ENCODE results near the gene PELI3.
A peak's percentile ranks its signal among the peaks of the same experiment; 100 is the strongest.

PELI3 gene

DNA sequence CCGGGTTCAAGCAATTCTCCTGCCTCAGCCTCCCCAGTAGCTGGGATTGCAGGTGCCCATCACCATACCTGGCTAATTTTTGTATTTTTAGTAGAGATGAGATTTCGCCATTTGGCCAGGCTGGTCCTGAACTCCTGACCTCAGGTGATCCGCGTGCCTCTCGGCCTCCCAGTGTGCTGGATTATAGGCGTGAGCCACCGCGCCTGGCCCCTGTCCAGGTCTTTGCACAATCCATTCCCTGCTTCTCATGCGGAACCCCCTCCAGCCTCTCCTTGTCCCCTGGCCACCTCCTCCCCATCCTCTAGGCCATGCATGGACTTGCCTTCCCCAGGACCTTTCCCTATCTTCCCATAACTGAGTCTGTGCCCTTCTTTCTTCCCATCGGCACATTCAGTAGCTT lies 22.3 kb downstream of the PELI3 start:
- Histone ChIP-seq H3K18ac (ENCODE audit: low read length) (no peak overlapping the region), H2BK12ac (ENCODE audit: low read length) (no peak overlapping the region), H3K36me3 (replicated peaks in 1 of 2; ENCODE audit: control insufficient read depth in 2 of 2, insufficient read depth in 2 of 2, low read length in 2 of 2) (peaks cover 37 to 73% of the 10 kb centered on the region in 2 donors), H2BK5ac (ENCODE audit: low read length) (peak overlapping the region; percentile 35), H3K27ac (replicated peaks; ENCODE audit: low read length) (no peak overlapping the region), H4K8ac (ENCODE audit: low read depth, low read length) (no peak overlapping the region), H2BK120ac (ENCODE audit: low read depth, low read length) (no peak overlapping the region), H3K4me3 (ENCODE audit: low read length in 2 of 2) (no peak overlapping the region), H2AFZ (ENCODE audit: low read length) (no peak overlapping the region), H3K9me3 (replicated peaks in 1 of 2; ENCODE audit: control insufficient read depth in 2 of 2, insufficient read depth in 1 of 2, low read depth in 1 of 2, low read length in 2 of 2) (peaks cover 0 to 2% of the 10 kb centered on the region in 2 donors), H3K14ac (ENCODE audit: low read length) (no peak overlapping the region), H3K4me1 (ENCODE audit: control insufficient read depth in 2 of 2, insufficient read depth in 1 of 2, low read depth in 1 of 2, low read length in 2 of 2) (no peaks in the 10 kb centered on the region), H3K27me3 (ENCODE audit: control insufficient read depth in 3 of 3, insufficient read depth in 3 of 3, low read depth in 1 of 3, low read length in 3 of 3) (no peaks in the 10 kb centered on the region), H3K9ac (ENCODE audit: low read depth, low read length, poor library complexity) (no peak overlapping the region), H4K91ac (ENCODE audit: low read depth, low read length, poor library complexity) (no peak overlapping the region), H3K4ac (ENCODE audit: low read length) (no peak overlapping the region), H2AK5ac (ENCODE audit: low read depth, low read length) (no peak overlapping the region), H3K4me2 (ENCODE audit: insufficient read depth, low read length, poor library complexity, severe bottlenecking) (no peak overlapping the region), H3K23ac (ENCODE audit: low read depth, low read length, poor library complexity) (no peak overlapping the region), H2BK15ac (ENCODE audit: low read length) (no peak overlapping the region), H3K79me1 (ENCODE audit: low read depth, low read length) (peaks cover 6% of the 10 kb centered on the region)
- WGBS, 2 donors (ENCODE audit: extremely low coverage in 2 of 2, insufficient read length in 2 of 2, insufficient replicate concordance in 1 of 2), result no CpG with 5 or more reads among the region's 10 CpGs
- DNase-seq (ENCODE audit: low spot score), result no peak

- Histone ChIP-seq H3K4ac (ENCODE audit: low read length) (no peak overlapping the region), H3K4me1 (ENCODE audit: control insufficient read depth in 2 of 2, insufficient read depth in 1 of 2, low read depth in 1 of 2, low read length in 2 of 2) (no peaks in the 10 kb centered on the region), H2BK12ac (ENCODE audit: low read length) (no peak overlapping the region), H3K9me3 (replicated peaks in 1 of 2; ENCODE audit: control insufficient read depth in 2 of 2, insufficient read depth in 1 of 2, low read depth in 1 of 2, low read length in 2 of 2) (peaks cover 0 to 2% of the 10 kb centered on the region in 2 donors), H3K36me3 (replicated peaks in 1 of 2; ENCODE audit: control insufficient read depth in 2 of 2, insufficient read depth in 2 of 2, low read length in 2 of 2) (peaks cover 39 to 80% of the 10 kb centered on the region in 2 donors), H3K14ac (ENCODE audit: low read length) (no peak overlapping the region), H2BK15ac (ENCODE audit: low read length) (no peak overlapping the region), H3K4me3 (ENCODE audit: low read length in 2 of 2) (no peak overlapping the region), H4K91ac (ENCODE audit: low read depth, low read length, poor library complexity) (no peak overlapping the region), H2BK120ac (ENCODE audit: low read depth, low read length) (no peak overlapping the region), H3K9ac (ENCODE audit: low read depth, low read length, poor library complexity) (no peak overlapping the region), H3K27ac (replicated peaks; ENCODE audit: low read length) (no peak overlapping the region), H3K79me1 (ENCODE audit: low read depth, low read length) (peaks cover 6% of the 10 kb centered on the region), H2AFZ (ENCODE audit: low read length) (no peak overlapping the region), H3K18ac (ENCODE audit: low read length) (no peak overlapping the region), H3K4me2 (ENCODE audit: insufficient read depth, low read length, poor library complexity, severe bottlenecking) (no peak overlapping the region), H2BK5ac (ENCODE audit: low read length) (no peak overlapping the region), H3K23ac (ENCODE audit: low read depth, low read length, poor library complexity) (no peak overlapping the region), H2AK5ac (ENCODE audit: low read depth, low read length) (no peak overlapping the region), H4K8ac (ENCODE audit: low read depth, low read length) (no peak overlapping the region), H3K27me3 (ENCODE audit: control insufficient read depth in 3 of 3, insufficient read depth in 3 of 3, low read depth in 1 of 3, low read length in 3 of 3) (no peaks in the 10 kb centered on the region)
- no peak for DNase-seq (ENCODE audit: low spot score)
- WGBS, 2 donors (ENCODE audit: extremely low coverage in 2 of 2, insufficient read length in 2 of 2, insufficient replicate concordance in 1 of 2), result no CpG with 5 or more reads among the region's 7 CpGs
Measured at GRCh38 chr11:66489636-66490035, 22.9 kb downstream of the PELI3 start.

GRCh38 chr11:66491315-66491935 lies 24.7 kb downstream of the PELI3 start:
- H3K4me2 ChIP-seq (ENCODE audit: insufficient read depth, low read length, poor library complexity, severe bottlenecking), result no peak overlapping the region
- no peak overlapping the region for H2AK5ac ChIP-seq (ENCODE audit: low read depth, low read length)
- H3K79me1 ChIP-seq (ENCODE audit: low read depth, low read length), result peaks cover 6% of the 10 kb centered on the region
- H3K4me1 ChIP-seq (ENCODE audit: control insufficient read depth in 2 of 2, insufficient read depth in 1 of 2, low read depth in 1 of 2, low read length in 2 of 2), result no peaks in the 10 kb centered on the region
- H3K18ac ChIP-seq (ENCODE audit: low read length), result no peak overlapping the region
- WGBS, 2 donors (ENCODE audit: extremely low coverage in 2 of 2, insufficient read length in 2 of 2, insufficient replicate concordance in 1 of 2), result no CpG with 5 or more reads among the region's 20 CpGs
- no peak overlapping the region for H4K8ac ChIP-seq (ENCODE audit: low read depth, low read length)
- peaks cover 0 to 2% of the 10 kb centered on the region in 2 donors for H3K9me3 ChIP-seq (replicated peaks in 1 of 2; ENCODE audit: control insufficient read depth in 2 of 2, insufficient read depth in 1 of 2, low read depth in 1 of 2, low read length in 2 of 2)
- no peak overlapping the region for H2BK12ac ChIP-seq (ENCODE audit: low read length)
- H3K4ac ChIP-seq (ENCODE audit: low read length), result no peak overlapping the region
- no peaks in the 10 kb centered on the region for H3K27me3 ChIP-seq (ENCODE audit: control insufficient read depth in 3 of 3, insufficient read depth in 3 of 3, low read depth in 1 of 3, low read length in 3 of 3)
- H3K14ac ChIP-seq (ENCODE audit: low read length), result no peak overlapping the region
- H3K9ac ChIP-seq (ENCODE audit: low read depth, low read length, poor library complexity), result peak overlapping the region; percentile 30
- DNase-seq (ENCODE audit: low spot score), result no peak
- H2BK15ac ChIP-seq (ENCODE audit: low read length), result no peak overlapping the region
- H3K27ac ChIP-seq (replicated peaks; ENCODE audit: low read length), result no peak overlapping the region
- H4K91ac ChIP-seq (ENCODE audit: low read depth, low read length, poor library complexity), result no peak overlapping the region
- no peak overlapping the region for H2BK120ac ChIP-seq (ENCODE audit: low read depth, low read length)
- no peak overlapping the region for H3K4me3 ChIP-seq (ENCODE audit: low read length in 2 of 2)
- H3K36me3 ChIP-seq (replicated peaks in 1 of 2; ENCODE audit: control insufficient read depth in 2 of 2, insufficient read depth in 2 of 2, low read length in 2 of 2), result peaks cover 37 to 86% of the 10 kb centered on the region in 2 donors
- no peak overlapping the region for H2AFZ ChIP-seq (ENCODE audit: low read length)
- H3K23ac ChIP-seq (ENCODE audit: low read depth, low read length, poor library complexity), result no peak overlapping the region
- H2BK5ac ChIP-seq (ENCODE audit: low read length), result peak overlapping the region; percentile 82

GRCh38 chr11:66492161-66492865 lies 25.6 kb downstream of the PELI3 start:
- Histone ChIP-seq H3K4me2 (ENCODE audit: insufficient read depth, low read length, poor library complexity, severe bottlenecking) (no peak overlapping the region), H3K18ac (ENCODE audit: low read length) (no peak overlapping the region), H2AFZ (ENCODE audit: low read length) (no peak overlapping the region), H2BK120ac (ENCODE audit: low read depth, low read length) (no peak overlapping the region), H3K9ac (ENCODE audit: low read depth, low read length, poor library complexity) (peak overlapping the region; percentile 60), H3K27ac (replicated peaks; ENCODE audit: low read length) (no peak overlapping the region), H3K9me3 (replicated peaks in 1 of 2; ENCODE audit: control insufficient read depth in 2 of 2, insufficient read depth in 1 of 2, low read depth in 1 of 2, low read length in 2 of 2) (peaks cover 0 to 4% of the 10 kb centered on the region in 2 donors), H2BK12ac (ENCODE audit: low read length) (peak overlapping the region; percentile 22), H4K8ac (ENCODE audit: low read depth, low read length) (no peak overlapping the region), H2BK5ac (ENCODE audit: low read length) (peak overlapping the region; percentile 82), H3K4me1 (ENCODE audit: control insufficient read depth in 2 of 2, insufficient read depth in 1 of 2, low read depth in 1 of 2, low read length in 2 of 2) (no peaks in the 10 kb centered on the region), H3K4me3 (ENCODE audit: low read length in 2 of 2) (no peak overlapping the region), H2BK15ac (ENCODE audit: low read length) (no peak overlapping the region), H3K79me1 (ENCODE audit: low read depth, low read length) (peaks cover 1% of the 10 kb centered on the region), H3K27me3 (ENCODE audit: control insufficient read depth in 3 of 3, insufficient read depth in 3 of 3, low read depth in 1 of 3, low read length in 3 of 3) (no peaks in the 10 kb centered on the region), H3K14ac (ENCODE audit: low read length) (no peak overlapping the region), H4K91ac (ENCODE audit: low read depth, low read length, poor library complexity) (peak overlapping the region; percentile 72), H2AK5ac (ENCODE audit: low read depth, low read length) (no peak overlapping the region), H3K23ac (ENCODE audit: low read depth, low read length, poor library complexity) (no peak overlapping the region), H3K4ac (ENCODE audit: low read length) (no peak overlapping the region), H3K36me3 (replicated peaks in 1 of 2; ENCODE audit: control insufficient read depth in 2 of 2, insufficient read depth in 2 of 2, low read length in 2 of 2) (peaks cover 37 to 86% of the 10 kb centered on the region in 2 donors)
- WGBS, 2 donors (ENCODE audit: extremely low coverage in 2 of 2, insufficient read length in 2 of 2, insufficient replicate concordance in 1 of 2), result no CpG with 5 or more reads among the region's 10 CpGs
- no peak for DNase-seq (ENCODE audit: low spot score)
